Measurements from ENCODE around the gene PLK5. TPM values are rescaled to one million over a fixed set of nuclear protein-coding genes. Genes with fewer than 3 reads are reported as not detected.

PLK5 gene
- total RNA-seq, result not detected in 2 replicates

GRCh38 chr19:1523412-1524286 lies at the start of gene PLK5:
TSS of gene PLK5 (plus strand) at chr19:1524077. CDS start at chr19:1526997, 2,920 bp downstream.

GRCh38 chr19:1478934-1479707 lies 44.8 kb upstream of the PLK5 start, which contains the start of gene C19orf25:
TSS of gene C19orf25 (minus strand) at chr19:1479215. CDS start at chr19:1478903, 312 bp downstream.

GRCh38 chr19:1490311-1491113 lies 33.4 kb upstream of the PLK5 start, which contains the start of gene PCSK4:
TSS of gene PCSK4 (minus strand) at chr19:1490350. CDS start at chr19:1490346, 4 bp downstream.

GRCh38 chr19:1491114-1491848 lies 32.6 kb upstream of the PLK5 start, which contains the start of gene REEP6:
TSS of gene REEP6 (plus strand) at chr19:1491181. CDS start at chr19:1491270, 89 bp downstream.

GRCh38 chr19:1512671-1513498 lies 11.0 kb upstream of the PLK5 start, which contains the start of gene ADAMTSL5:
TSS of gene ADAMTSL5 (minus strand) at chr19:1513019. CDS start at chr19:1510943, 2,076 bp downstream.

GRCh38 chr19:1568320-1569019 lies 44.6 kb downstream of the PLK5 start, which contains the start of gene MEX3D:
TSS of gene MEX3D (minus strand) at chr19:1568325. CDS start at chr19:1568058, 267 bp downstream.

Other genes with a start within 250 kb of the PLK5 start
- gene FAM174C, start 248.5 kb upstream of the PLK5 start, total RNA-seq, result 68.3 and 69.5 TPM in 2 replicates
- gene EFNA2, start 238.2 kb upstream of the PLK5 start, total RNA-seq, result not detected in 2 replicates
- 74.5 and 93.4 TPM in 2 replicates for gene NDUFS7, start 140.2 kb upstream of the PLK5 start, total RNA-seq
- 52.0 and 87.9 TPM in 2 replicates for gene GAMT, start 122.5 kb upstream of the PLK5 start, total RNA-seq
- 34.8 and 39.7 TPM in 2 replicates for gene DAZAP1, start 116.5 kb upstream of the PLK5 start, total RNA-seq
- 2,046 and 3,043 TPM in 2 replicates for gene RPS15, start 85.7 kb upstream of the PLK5 start, total RNA-seq
- gene APC2, start 74.0 kb upstream of the PLK5 start, total RNA-seq, result 0.12 and 0.26 TPM in 2 replicates
- 33.8 and 60.8 TPM in 2 replicates for gene C19orf25, start 44.9 kb upstream of the PLK5 start, total RNA-seq
- gene PCSK4, start 33.7 kb upstream of the PLK5 start, total RNA-seq, result 0.12 and 1.0 TPM in 2 replicates
- gene REEP6, start 32.9 kb upstream of the PLK5 start, total RNA-seq, result 6.1 and 12.4 TPM in 2 replicates
- 8.8 and 14.8 TPM in 2 replicates for gene ADAMTSL5, start 11.1 kb upstream of the PLK5 start, total RNA-seq
- 40.6 and 46.9 TPM in 2 replicates for gene MEX3D, start 44.2 kb downstream of the PLK5 start, total RNA-seq
- 106 and 111 TPM in 2 replicates for gene MBD3, start 68.8 kb downstream of the PLK5 start, total RNA-seq
- gene UQCR11, start 81.4 kb downstream of the PLK5 start, total RNA-seq, result 75.7 and 111 TPM in 2 replicates
- gene TCF3, start 128.5 kb downstream of the PLK5 start, total RNA-seq, result 102 and 115 TPM in 2 replicates
- not detected in 2 replicates for gene ONECUT3, start 229.4 kb downstream of the PLK5 start, total RNA-seq